HEK293T (cell line): ENCODE data around the gene ZC3H12A.
"Not testable (repeated sequence)": the region's sequence is repeated elsewhere in the genome, so short reads cannot be mapped to it uniquely, and the experiment has no call there.

Experiments used
- CTCF ChIA-PET: fragments of 350-600 bp; formaldehyde crosslinking; extraction: SDS; loops from one replicate; lab custom pipeline; 2021; ENCODE audit warnings: antibody characterized with exemption, inconsistent platforms; lab: Yijun Ruan, JAX
- POLR2A ChIA-PET: fragments of 350-600 bp; formaldehyde crosslinking; extraction: SDS; loops from one replicate; lab custom pipeline; 2020; ENCODE audit warnings: antibody characterized with exemption, inconsistent platforms; lab: Yijun Ruan, JAX
- DNase-seq: peaks from one replicate; pipeline ENCODE4 v3.0.0; 2012; ENCODE audit warnings: mixed read lengths; ENCODE audit errors: extremely low spot score
- ARNT ChIP-seq: fragments of 450-650 bp; IDR thresholded peaks from 2 replicates; pipeline ENCODE4 v1.6.1; 2017; ENCODE audit warnings: mild to moderate bottlenecking
- BHLHE40 ChIP-seq: fragments of 450-650 bp; IDR thresholded peaks from 2 replicates; pipeline ENCODE4 v1.6.1; 2016; ENCODE audit warnings: mild to moderate bottlenecking, moderate library complexity, borderline replicate concordance
- CTBP1 ChIP-seq: fragments of 450-650 bp; IDR thresholded peaks from 2 replicates; pipeline ENCODE4 v1.6.1; 2016; ENCODE audit warnings: borderline replicate concordance
- ELF4 ChIP-seq: fragments of 450-650 bp; IDR thresholded peaks from 2 replicates; pipeline ENCODE4 v1.6.1; 2017; ENCODE audit warnings: antibody characterized with exemption
- FOXA1 ChIP-seq: fragments of 450-650 bp; IDR thresholded peaks from 2 replicates; pipeline ENCODE4 v1.6.1; 2016; ENCODE audit warnings: mild to moderate bottlenecking
- FOXK2 ChIP-seq: fragments of 450-650 bp; IDR thresholded peaks from 2 replicates; pipeline ENCODE4 v1.6.1; 2016; ENCODE audit warnings: mild to moderate bottlenecking
- FOXM1 ChIP-seq: fragments of 450-650 bp; IDR thresholded peaks from 2 replicates; pipeline ENCODE4 v1.6.1; 2017; ENCODE audit warnings: mild to moderate bottlenecking, borderline replicate concordance
- L3MBTL2 ChIP-seq: fragments of 450-650 bp; conservative IDR thresholded peaks from 2 replicates; pipeline ENCODE4 v1.6.1; 2016; ENCODE audit warnings: mild to moderate bottlenecking
- LEF1 ChIP-seq: fragments of 450-650 bp; IDR thresholded peaks from 2 replicates; pipeline ENCODE4 v1.6.1; 2017; ENCODE audit warnings: mild to moderate bottlenecking, borderline replicate concordance
- NFRKB ChIP-seq: fragments of 450-650 bp; IDR thresholded peaks from 2 replicates; pipeline ENCODE4 v1.6.1; 2016; ENCODE audit warnings: mild to moderate bottlenecking, moderate library complexity
- SP1 ChIP-seq: fragments of 450-650 bp; IDR thresholded peaks from 2 replicates; pipeline ENCODE4 v1.6.1; 2017
- SUZ12 ChIP-seq: fragments of 450-650 bp; IDR thresholded peaks from 2 replicates; pipeline ENCODE4 v1.6.1; 2016; ENCODE audit warnings: mild to moderate bottlenecking
- TARDBP ChIP-seq: fragments of 450-650 bp; IDR thresholded peaks from 2 replicates; pipeline ENCODE4 v1.6.1; 2016
- ZNF384 ChIP-seq: fragments of 450-650 bp; IDR thresholded peaks from 2 replicates; pipeline ENCODE4 v1.6.1; 2016
- TF ChIP-seq, protein P1 (sequence below): fragments of 450-650 bp; IDR thresholded peaks from 2 replicates; pipeline ENCODE4 v1.6.1; 2016

ZC3H12A gene

DNA sequence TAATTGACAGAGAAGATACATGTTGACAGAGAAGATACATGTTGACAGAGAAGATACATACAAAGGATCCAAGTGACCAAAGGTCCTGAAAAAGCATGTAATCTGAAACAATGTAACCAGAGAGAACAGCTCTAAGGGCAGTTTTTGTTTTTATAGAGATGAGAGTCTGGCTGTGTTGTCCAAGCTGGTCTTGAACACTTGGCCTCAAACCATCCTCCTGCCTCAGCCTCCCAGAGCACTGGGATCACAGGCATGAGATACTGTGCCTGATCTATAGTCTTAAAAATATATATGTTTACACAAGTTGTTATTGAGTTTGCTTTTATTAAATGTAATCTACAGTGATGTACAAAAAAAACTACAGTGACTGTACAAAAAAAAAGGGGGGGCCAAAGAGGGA is 27.7 kb downstream of the ZC3H12A start:
- ChIA-PET CTCF (no interaction called here), POLR2A (no interaction called here)
- TF ChIP-seq LEF1 (no peak), ARNT (no peak), CTBP1 (no peak), SP1 (no peak), FOXM1 (no peak)
- no peak for DNase-seq

DNA sequence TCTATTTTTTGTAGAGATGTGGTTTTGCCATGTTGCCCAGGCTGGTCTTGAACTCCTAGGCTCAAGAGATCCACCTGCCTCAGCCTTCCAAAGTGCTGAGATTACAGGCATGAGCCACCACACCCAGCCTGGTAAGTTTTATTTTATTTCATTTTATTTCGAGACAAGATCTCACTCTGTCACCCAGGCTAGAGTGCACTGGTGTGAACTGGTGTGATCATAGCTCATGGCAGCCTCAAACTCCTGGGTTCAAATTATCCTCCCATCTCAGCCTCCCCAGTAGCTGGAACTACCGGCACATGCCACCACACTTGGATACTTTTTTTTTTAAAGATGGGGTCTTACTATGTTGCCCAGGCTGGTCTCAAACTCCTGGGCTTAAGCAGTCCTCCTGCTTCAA is 28.4 kb downstream of the ZC3H12A start:
- ChIA-PET POLR2A (interaction anchor here (1.5 kb wide), 1 partner anchor 11 kb away, joined by 6 read pairs; the partner anchor contains the start of gene MEAF6), CTCF (interaction anchor here (1.2 kb wide), 1 partner anchor 12 kb away, joined by 3 read pairs; the partner anchor contains the start of gene MEAF6)
- DNase-seq = not testable (repeated sequence)

DNA sequence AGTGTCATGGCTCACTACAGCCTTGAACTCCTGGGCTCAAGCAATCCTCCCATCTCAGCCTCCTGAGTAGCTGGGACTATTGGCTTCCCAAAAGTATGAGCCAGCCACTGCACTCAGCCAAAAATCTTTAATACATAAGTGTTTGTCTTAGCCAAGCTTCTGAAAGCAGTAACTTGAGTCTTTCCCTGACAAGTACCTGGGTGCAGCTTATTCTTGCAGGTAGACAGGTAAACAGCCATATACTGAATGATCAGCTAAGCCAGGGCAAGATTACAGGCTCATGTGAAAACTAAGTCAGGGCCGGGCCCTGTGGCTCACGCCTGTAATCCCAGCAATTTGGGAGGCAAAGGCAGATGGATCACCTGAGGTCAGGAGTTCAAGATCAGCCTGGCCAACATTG is 32.4 kb downstream of the ZC3H12A start:
- TF ChIP-seq ZNF384 (no peak), FOXM1 (no peak), NFRKB (no peak), FOXK2 (no peak), CTBP1 (no peak), FOXA1 (no peak), LEF1 (no peak), BHLHE40 (no peak), TARDBP (no peak), SUZ12 (no peak)
- no peak for DNase-seq
- POLR2A ChIA-PET = no interaction called here
- CTCF ChIA-PET = interaction anchor here (1.0 kb wide), 1 partner anchor 19 kb away, joined by 3 read pairs; no protein-coding TSS in a partner anchor

DNA sequence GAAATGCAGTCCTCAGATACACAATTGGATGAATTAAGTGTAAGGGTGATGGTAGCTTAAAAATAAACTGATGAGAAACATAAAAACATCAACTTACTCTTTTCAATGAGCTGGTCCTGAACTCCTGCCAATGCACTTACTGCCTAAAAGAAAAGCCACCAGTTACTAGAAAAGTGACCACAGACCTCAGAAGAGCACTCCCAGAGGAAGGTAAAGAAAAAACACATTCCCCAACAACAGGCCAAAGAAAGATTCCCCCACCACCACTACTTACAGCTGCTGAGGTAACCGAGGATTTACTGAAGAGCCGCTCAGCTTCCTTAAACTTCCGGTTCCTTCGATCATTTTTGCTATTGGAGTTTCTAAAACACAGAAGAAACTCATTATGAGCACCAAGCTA is 34.8 kb downstream of the ZC3H12A start:
- TF ChIP-seq BHLHE40 = no peak
- peak; percentile 22 for DNase-seq
- POLR2A ChIA-PET = interaction anchor here (1.4 kb wide), 1 partner anchor 10 kb away, joined by 5 read pairs; no protein-coding TSS in a partner anchor
- CTCF ChIA-PET = no interaction called here

DNA sequence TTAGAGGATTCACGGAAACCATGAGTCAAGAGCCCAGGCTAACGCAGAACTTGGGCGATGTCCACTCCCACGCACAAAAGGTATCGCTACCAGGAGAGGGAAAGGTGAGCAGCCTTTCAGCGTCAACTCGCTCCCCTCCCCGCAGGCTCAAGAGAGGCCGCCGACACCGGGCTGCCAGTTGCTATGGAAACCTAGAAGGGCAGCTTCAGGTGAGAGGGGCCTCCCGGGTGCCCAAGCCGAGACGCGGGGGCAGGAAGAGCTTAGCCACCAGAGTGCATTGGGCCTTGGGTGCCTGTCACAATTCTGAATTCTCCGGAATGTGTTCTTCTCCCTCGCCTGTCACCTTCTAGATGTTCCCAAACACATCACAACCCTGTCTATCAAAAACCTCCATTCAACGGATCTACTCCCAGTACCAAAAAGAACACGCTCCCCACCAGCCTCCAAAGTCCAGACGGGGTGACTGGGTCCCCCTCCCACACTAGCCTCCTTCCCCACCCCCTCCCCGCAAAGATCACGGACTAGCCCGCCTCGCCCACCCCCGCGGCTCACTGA is 39.5 kb downstream of the ZC3H12A start:
- CTCF ChIA-PET = interaction anchor here (0.6 to 1.8 kb wide), 5 partner anchors 11 to 70 kb away, joined by 3 to 9 read pairs (median 3); no protein-coding TSS in a partner anchor

DNA sequence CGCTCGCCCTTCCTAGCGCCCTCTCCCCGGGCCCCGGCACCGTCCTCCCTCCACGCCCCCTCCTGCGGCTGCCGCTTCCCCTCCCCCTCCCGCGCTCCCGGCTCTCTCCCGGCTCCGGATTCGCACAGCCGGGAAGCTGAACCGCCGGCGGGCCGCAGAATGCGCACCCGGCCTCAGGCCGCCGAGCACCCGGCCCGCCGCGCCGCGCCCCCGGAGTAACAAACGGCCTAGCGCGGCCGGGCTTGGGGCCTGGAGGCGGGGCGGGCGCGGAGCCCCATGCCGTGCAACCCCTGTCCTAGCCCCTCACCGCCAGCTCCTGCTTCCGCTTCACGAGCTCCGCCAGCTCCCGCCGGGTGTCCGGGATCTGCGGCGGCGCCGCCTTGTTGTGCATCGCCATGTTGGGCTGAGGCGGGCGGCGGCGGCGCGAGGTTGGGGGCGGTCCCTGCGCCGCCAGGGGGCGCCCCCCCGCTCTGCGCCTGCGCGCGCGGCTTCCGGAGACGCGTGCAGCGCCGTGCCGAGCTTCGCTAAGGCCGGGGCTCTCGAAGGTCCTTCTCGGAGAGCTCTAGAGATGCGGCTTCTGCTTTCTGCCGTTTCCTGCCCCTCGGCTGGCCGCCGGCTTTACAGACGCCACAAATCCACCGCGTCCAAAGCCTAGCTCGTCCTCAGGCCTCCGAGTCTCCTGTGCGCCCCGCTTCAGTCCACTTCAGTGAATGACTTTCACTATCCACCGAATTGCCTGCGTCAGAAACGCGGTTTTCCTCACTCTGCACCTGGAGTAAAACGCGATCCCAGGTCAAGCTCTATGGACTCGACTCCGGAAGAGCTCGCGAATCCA is 40.2 kb downstream of the ZC3H12A start, which contains the start of gene MEAF6:
Gene MEAF6 (minus strand): TSS at position 417 of the 835 bp plus-strand sequence. CDS start 20 bp downstream, at position 397.
- ChIA-PET CTCF (interaction anchor here (0.6 to 1.8 kb wide), 9 partner anchors 10 to 276 kb away, joined by 3 to 9 read pairs (median 3); no protein-coding TSS in a partner anchor), POLR2A (interaction anchor here (0.8 to 1.9 kb wide), 20 partner anchors 9 to 176 kb away, joined by 3 to 8 read pairs (median 5); partner anchors contain the start of genes DNALI1, SNIP1 and ZC3H12A)
- TF ChIP-seq, protein P1, sequence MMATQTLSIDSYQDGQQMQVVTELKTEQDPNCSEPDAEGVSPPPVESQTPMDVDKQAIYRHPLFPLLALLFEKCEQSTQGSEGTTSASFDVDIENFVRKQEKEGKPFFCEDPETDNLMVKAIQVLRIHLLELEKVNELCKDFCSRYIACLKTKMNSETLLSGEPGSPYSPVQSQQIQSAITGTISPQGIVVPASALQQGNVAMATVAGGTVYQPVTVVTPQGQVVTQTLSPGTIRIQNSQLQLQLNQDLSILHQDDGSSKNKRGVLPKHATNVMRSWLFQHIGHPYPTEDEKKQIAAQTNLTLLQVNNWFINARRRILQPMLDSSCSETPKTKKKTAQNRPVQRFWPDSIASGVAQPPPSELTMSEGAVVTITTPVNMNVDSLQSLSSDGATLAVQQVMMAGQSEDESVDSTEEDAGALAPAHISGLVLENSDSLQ = no peak
- TF ChIP-seq ZNF384 (no peak), ARNT (0 out of 2 replicates have a peak, but pooled peaks have one; percentile 31), CTBP1 (no peak), FOXA1 (no peak), SP1 (no peak), L3MBTL2 (peak; percentile 92), FOXM1 (peak; percentile 12; the same call in 1 of the 2 replicates), NFRKB (no peak), LEF1 (0 out of 2 replicates have a peak, but pooled peaks have one; percentile 52)
- peak; percentile 94 for DNase-seq

More for the DNA sequence above, 39.5 kb downstream of the ZC3H12A start:
- DNase-seq = peak; percentile 47
- TF ChIP-seq ARNT (no peak), CTBP1 (no peak), ELF4 (no peak), LEF1 (no peak), BHLHE40 (no peak), SUZ12 (no peak)
- TF ChIP-seq, protein P1 = peak; percentile 72; the same call in 1 of the 2 replicates
- POLR2A ChIA-PET = interaction anchor here (0.5 to 1.9 kb wide), 13 partner anchors 9 to 483 kb away, joined by 3 to 8 read pairs (median 4); partner anchors contain the start of genes SNIP1 and ZC3H12A
